GM12892 (cell line): ENCODE measurements around the gene UXS1.

Experiments used
- POLR2A ChIP-seq: IDR thresholded peaks from 2 replicates; pipeline ENCODE4 v1.6.1; 2011; ENCODE audit warnings: low read depth, low read length, control low read depth
- POLR2AphosphoS5 ChIP-seq: IDR thresholded peaks from 2 replicates; pipeline ENCODE4 v1.6.1; 2011; ENCODE audit warnings: low read depth, low read length, control low read depth
- TAF1 ChIP-seq: IDR thresholded peaks from 2 replicates; pipeline ENCODE4 v1.6.1; 2011; ENCODE audit warnings: low read depth, mild to moderate bottlenecking, control low read depth, low read length, borderline replicate concordance

DNA sequence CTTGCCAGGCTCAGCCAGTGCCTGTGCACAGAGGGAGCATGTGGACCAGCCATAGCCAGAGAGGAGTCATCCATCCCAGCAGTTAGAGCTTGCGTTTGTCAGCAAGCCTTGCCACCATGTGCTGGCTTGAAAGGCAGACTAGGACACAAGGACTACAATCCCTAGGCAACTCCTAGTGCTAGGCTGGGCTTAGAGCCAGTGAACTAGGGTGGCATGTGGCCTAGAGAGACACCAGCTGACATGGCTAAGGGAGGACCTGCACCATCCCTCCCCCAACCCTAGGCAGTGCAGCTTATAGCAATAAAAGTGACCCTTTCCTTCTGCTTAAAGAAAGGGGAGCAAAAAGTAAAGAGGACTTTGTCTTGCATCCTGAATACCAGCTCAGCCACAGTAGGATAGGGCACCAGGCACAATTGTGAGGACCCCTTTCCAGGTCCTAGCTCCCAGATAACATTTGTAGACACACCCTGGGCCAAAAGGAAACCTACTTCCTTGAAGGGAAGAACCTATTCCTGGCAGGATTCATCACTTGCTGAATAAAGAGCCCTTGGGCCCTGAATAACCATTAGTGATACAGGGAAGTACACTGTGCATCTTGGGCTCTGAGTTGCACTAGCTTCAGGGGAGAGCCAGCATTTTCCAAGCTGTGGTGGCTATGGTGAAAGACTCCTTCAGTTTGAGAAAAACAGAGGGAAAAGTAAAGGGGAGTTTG, 38.7 kb upstream of the UXS1 start:
- TF ChIP-seq POLR2AphosphoS5: no peak
- TF ChIP-seq POLR2A: no peak
- no peak for TF ChIP-seq TAF1
